Measurements from ENCODE around the gene MEF2A.

MEF2A gene

DNA sequence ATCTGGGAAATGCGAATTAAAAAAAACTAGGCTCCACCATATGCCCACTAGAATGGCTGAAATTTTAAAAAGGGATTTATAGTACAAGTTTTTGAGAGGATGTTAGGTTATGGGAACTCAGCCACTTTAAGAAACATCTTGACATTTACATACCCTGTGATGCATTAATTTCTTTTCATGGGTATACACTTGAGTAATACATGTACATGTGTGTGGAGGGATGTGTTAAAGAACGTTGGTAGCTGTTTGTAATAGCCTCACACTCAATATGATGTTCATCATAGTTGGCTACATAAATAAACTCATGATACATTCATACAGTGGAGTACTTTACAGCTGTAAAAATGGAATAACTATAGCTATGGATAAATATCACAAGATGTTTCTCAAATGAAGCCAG lies 40.9 kb downstream of the MEF2A start:
- no peak for DNase-seq (ENCODE audit: low read depth)

DNA sequence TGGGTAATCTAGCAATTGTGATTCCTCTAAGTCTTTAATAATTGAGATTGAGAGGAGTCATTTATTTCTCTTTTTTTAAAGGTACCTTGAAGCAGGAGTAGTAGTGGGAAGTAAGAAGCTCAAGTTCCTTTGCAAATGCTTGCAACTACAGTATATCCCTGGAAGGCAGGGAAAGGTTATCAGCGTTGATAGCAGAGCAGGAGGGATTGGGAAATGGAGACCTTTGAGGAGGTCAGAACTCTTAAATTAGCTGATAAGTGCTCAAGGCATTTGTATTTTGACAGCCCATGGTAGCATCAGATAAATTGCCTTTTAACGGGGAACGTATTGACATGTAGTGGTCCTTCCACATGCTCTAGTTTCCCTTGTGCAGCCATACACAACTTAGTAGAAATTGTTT lies 47.7 kb downstream of the MEF2A start:
- DNase-seq (ENCODE audit: low read depth) = no peak

DNA sequence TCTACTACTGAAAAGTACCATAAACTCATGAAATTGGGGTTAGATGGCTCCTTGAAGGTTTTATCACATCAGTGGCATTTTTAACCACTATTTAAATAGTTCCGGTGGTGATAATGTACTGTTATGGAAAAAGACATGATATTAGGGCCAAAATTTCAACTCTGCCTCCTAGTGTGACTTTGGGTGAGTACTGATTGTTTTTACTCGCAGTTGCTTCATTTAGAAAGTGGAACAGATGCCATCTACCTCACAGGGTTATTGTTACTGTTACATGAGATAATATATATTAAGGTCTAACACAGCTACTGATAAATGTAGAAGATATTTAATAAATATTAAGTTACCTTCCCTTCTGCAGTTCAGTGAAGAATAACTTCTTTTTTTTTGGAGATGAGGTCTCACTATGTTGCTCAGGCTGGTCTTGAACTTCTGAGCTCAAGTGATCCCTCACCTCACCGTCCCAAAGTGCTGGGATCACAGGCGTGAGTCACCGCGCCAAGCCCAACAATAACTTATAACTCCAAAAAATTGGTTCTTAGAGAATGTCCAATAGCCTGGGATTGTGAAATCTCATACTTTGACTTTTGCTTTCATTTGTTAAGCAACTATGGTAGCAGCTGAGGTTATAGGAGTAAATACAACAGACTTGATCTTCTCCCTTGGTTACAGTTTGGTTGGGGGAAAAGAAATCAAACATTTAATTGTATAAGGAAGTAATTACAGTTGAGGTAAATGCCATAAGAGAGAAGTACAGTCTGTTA lies 48.3 kb downstream of the MEF2A start:
- no peak for DNase-seq (ENCODE audit: low read depth)

DNA sequence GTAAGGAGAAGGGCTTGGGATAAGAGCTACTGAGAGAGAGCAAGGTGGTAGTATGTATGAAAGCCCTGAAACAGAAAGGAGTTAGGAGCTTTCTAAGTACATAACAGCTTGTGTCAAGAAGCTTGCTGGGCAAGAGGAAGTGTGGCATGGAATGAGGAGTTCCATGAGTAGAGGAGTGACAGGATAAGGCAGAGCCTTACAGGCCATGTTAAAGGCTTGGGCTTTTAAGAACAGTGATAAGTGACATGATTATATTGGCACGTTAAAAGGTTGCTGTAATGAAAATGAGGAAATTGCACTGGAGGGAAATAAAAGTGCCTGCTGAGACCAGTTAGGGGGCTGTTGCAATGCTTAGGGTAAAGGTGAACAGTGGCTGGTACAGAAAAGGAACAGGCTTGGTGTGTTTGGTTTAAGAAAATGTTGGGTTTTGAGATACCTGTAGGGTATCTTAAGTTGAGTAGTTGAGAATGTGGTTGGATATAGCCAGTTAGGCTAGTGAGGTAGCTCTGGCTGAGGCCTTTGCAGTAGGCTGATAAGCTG lies 49.0 kb downstream of the MEF2A start:
- no peak for DNase-seq (ENCODE audit: low read depth)

DNA sequence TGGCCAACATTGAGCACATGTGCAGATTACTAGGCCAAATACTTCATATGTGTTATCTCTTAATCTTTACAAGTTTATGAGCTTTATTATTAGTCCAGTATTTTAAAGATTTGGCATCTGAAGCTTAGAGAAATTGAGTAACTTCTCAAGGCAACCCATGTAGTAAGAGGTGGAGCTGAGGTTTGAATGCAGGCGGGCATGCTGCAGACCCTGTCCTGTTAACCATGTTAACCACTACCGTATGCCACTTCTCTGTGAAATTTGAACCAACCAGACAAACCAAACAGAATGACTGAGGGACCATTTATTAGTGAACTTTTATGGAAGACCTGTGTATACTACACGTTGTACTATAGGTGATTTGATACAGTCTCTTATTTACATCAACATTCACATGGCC lies 49.7 kb downstream of the MEF2A start:
- DNase-seq (ENCODE audit: low read depth) = no peak

DNA sequence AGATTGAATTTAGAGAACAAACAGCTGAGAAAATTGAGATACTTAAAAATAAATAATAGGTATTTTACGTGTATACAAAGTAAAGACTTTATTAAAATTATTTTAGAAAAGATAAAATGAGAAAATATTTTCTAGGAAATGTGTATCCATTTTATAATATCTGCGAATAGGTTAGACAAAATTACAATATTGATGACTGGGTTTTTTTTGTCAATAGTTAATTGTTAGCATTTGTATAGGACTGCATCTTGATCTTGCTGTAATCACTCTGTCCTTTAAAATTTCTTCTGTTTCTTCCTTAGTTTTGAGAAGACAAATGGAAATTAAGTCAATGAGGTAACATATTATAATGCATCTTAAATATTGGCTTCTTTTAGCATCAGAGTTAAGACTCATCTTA lies 50.3 kb downstream of the MEF2A start:
- no peak for DNase-seq (ENCODE audit: low read depth)

DNA sequence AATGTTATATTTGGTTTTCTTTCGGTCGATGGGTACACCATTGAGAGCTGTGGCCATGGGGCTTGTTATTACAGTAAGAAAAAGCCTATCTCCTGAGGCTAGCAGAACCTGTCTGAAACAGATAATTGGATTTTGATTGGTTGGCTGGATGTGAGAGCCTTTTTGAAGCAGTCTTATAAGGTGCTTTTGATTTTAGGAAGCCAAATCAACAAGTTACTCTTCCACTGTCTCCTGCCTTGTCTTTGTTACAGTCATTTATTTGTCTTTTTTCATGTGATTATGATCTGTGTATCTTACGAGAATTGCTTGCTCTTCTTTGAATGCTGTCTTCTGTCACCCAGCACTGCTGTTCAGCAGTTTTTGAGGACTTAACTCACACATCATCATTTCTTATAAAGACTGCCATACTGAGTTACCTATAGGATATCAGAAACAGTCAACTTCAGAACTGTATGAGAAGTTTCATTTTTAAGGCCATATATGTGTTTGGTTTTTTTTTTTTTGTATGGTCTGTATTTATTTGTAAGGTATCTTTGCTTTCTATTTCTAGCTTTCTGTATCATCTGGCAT lies 51.1 kb downstream of the MEF2A start:
- no peak for DNase-seq (ENCODE audit: low read depth)

DNA sequence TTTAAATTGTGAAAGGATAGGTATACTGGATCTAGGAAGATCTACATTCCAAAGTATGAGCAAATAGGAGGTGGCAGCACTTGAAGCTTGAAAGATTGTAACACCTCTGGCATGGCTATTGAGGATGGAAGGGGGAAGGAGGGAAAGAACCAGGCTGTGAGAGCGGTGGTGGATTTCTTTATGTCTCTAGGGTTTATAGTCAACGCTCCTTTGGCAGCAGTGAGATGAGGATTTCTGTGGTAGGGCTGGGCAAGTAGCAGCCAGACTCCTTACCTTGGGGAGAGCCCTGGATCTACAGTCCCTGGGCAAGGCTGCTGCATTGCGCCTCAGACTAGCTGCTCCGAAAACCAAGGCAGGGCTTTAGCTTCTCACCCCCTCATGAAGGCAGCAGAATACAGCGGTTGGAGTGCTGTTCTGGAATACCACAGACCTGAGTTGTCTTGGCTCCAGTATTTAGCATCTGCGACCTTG lies 53.2 kb downstream of the MEF2A start:
- DNase-seq (ENCODE audit: low read depth) = no peak

DNA sequence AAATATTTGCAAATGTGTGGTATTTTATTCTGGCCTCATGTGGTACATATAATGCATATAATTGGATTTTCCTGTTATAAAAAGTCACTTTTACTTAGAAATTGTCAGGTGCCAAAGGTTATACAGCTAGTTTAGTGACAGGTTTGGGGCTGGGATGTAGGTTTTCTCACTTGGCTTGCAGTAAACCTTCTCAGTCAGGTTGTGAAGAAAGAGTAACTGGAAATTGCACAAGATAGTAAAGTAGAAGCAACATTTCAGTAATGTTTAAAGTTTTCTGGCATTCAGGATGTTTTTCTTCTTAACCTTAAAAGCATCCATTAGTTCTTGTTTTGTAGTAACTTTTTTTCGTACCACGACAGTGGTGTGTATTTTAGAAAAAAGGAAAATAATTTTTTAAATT lies 53.9 kb downstream of the MEF2A start:
- DNase-seq (ENCODE audit: low read depth) = no peak

DNA sequence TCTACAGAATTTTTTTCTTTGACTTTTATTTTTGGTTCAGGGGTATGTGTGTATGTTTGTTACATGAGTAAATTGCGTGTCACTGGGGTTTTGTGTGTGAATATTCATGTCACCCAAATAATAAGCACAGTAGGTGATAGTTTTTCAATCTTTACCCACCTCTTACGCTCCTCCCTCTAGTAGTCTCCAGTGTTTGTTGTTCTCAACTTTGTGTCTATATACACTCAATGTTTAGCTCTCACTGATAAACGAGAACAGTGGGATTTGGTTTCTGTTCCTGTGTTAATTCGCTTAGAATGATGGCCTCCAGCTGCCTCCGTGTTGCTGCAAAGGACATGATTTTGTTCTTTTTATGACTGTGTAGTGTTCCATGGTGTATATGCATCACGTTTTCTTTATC lies 54.4 kb downstream of the MEF2A start:
- DNase-seq (ENCODE audit: low read depth) = no peak

DNA sequence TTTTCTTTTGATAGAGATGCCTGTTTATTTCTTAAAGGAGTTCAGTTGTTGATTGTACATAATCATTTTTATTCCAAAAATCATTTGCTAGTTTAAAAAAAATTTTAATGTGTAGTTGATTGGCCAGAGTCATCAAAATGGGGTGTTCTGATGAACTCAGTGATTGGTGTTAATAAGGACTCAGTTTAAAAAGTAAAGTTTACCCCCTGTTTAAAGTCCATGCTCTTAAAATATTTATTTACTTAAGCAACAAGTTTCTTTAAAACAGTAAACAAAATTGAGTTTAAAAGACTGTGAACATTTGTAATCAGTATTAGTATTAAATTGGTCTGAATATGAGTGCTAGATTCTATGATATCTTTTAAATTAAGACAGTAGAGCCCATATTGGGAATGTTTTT lies 56.0 kb downstream of the MEF2A start:
- no peak for DNase-seq (ENCODE audit: low read depth)

DNA sequence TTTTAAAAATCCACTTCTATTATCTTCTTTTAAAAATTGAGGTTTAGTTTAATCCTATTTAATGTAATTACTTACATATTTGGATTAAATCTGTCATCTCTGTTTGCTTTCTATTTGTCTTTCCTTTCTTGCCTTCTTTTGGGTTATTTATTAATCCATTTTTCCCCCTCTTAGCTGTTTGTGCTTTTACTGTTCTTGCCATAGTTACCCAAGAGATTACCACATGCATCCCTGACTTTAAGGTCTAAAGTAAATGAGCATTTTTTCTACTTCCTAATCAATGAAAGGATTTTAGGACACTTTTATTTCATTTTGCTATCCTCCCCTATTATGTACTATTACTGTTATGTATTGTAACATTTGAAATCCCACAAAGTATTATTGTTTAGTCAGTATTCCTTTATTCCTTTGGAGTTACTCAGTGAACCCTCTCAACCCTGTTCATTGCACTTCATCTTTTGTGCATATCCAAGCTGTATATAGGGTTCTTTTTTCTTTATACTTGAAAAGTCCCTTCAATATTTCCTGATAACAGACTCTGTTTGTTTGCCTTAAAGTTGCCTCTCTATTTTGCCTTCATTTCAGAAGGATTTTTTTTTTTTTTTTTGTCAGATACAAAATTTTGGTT lies 62.7 kb downstream of the MEF2A start:
- DNase-seq (ENCODE audit: low read depth) = no peak

DNA sequence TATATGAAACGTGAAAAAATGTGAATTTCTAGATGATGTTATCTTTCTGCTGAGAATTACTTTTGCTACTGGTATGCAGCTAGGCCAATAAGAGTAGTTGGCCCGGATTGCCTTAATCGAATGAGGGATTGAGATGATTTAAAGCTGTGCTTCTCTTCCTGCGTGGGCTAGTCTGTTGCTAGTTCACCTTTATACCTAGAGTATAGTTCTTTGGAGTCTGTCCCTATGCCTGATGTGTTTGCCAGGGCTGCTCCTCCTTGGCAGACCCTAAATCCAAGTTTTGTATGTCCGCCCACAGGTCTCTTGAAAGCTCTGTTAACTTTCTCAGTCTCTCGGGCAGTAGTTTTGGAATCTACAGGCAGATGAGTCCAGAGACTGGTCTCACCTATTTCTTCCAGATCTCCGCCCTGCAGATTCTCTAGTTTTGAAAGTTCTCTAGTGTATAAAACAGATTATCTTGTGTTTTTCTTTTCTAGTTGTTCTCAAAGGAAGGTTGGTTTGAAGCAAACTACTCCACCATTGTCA lies 64.9 kb downstream of the MEF2A start:
- no peak for DNase-seq (ENCODE audit: low read depth)

DNA sequence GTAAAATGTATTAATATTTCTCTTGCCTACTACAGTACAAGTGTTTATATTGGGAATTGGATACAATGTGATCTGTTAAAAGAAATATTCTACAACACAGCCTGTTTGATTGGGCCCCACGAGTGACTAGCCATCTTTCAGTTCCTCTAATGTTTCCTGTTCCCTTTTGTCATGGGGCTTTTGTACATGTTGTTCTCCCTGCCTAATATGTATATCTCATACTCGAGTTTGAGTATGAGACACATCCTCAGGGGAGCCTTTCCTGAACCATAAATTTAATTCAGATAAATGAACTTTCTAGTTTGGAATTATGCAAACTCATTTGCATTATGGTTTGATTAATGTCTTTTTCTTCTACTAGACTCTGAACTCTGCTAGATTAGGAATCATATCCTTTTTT lies 65.5 kb downstream of the MEF2A start:
- DNase-seq (ENCODE audit: low read depth) = no peak

DNA sequence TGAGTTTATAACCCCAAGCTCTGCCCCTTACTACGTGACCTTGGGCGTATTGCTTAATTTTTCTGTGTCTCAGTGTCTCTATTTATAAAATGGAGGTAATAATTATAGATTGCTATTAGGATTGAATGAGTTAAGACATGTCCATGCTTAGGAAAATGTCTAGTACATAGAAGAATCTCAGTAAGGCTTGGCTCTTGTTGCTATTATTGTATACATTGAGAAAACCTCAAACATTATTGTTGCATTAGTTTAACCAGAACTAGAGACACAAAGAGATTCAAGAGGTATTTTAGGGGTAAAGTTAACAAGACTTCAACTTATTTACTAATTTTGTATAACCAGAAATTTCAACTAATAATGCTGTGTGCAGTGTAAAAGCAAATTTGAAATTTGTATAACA lies 66.7 kb downstream of the MEF2A start:
- no peak for DNase-seq (ENCODE audit: low read depth)

DNA sequence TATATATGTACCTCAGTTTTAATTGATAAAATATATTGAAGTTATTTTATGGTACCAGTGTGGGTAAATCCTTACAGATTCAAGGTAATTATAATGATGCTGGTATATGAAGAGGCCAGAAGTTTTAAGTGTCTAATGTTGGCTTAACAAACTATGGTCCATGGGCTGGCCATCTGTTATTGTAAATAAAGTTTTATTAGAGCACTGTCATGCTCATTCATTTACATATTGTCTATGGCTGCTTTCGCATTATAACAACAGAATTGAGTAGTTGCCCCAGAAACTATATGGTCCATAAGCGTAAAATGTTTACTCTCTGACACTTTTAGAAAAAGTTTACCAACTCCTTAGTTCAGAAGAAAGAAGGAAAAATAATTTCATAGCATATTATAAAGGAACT lies 67.9 kb downstream of the MEF2A start:
- DNase-seq (ENCODE audit: low read depth) = no peak

DNA sequence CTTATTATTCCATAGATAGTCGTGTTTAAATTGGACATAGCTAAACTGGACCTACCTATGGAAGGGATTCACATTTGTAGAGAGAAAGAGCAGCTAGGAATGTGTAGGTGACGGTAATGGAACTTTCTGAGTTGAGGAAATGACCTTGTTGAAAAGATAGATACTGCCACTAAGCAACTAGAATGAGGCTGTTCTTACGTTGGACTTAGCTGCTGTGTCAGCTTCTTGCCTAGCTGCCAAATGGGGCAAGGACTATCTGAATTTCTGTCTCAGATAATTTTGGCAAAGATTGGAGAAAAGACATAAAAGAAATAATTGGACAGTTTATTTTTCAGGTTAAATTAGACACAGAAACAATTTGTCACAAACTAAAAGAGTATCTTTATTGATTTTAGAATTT lies 68.8 kb downstream of the MEF2A start:
- no peak for DNase-seq (ENCODE audit: low read depth)

DNA sequence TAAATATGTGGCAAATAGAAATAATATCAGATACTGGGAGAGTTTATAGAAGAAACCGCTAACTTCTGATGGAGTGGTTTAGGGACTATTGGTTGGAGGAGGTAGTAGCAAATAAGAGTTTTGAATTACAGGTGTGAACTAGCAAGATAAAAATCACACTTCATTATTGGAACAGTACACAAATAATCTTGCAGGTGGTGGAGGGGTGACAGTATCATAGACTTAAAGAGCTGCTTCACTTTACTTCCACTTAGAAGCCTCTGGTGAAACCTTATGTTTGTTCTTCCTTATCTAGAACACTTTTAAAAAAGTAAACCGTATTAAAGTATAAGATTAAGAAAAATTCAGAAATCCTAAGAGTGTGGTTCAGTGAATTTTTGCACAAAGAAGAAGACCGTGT lies 69.4 kb downstream of the MEF2A start:
- DNase-seq (ENCODE audit: low read depth) = no peak

DNA sequence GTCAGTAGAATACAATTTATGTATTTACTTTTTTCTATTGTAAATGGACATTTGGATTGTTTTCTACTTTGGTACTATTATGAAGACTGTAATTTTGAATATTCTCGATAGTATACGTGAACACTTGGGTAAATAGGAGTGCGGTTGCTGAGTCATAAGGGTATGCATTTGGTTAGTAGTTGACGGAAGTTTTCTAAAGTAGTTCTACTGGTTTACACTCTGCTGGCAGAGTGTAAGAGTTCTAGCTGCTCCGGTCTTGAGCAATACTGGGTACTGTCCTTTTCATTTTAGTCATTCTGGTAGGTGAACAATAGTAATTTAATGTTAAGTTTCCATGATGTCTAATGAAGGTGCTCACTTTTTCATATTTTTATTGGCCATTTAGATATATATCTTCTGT lies 70.0 kb downstream of the MEF2A start:
- no peak for DNase-seq (ENCODE audit: low read depth)

DNA sequence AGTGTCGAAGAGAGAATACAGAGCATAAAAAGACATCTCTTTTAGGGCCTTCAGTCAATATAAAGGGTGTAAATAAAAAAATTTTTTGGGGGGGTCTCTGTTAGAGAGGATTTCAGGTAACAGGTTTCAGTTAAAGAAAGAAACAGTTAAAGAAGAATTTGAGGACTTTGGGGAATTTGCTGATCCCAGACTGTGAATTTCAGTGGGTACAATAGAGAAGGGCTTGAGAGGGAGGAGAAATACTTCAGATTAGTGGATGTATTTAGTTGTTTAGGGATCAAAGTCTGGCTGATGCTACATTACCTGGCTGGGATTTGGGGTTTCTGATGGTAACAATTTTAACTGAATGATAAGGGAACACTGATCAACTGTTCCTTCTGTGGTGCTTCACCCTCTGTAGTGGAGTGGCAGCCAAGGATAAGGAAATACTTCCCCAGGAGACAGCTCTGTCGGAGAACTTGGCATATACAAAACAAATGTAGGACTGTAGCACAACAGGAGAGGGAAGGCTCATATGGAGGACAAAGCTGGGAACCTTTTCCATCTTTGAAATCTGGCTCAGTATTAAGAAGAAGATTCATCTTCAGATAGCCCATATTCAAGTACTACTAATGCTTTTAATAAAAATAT lies 79.2 kb downstream of the MEF2A start:
- no peak for DNase-seq (ENCODE audit: low read depth)

DNA sequence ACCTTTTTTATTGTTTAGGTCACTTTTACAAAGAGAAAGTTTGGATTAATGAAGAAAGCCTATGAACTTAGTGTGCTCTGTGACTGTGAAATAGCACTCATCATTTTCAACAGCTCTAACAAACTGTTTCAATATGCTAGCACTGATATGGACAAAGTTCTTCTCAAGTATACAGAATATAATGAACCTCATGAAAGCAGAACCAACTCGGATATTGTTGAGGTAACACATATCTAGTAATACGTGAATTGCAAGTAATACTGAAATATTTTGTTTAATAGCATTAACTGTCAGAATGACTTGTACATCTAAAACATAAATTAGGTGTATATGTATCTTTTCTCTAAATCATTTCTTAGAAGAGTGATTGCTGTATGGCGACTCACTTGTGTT lies 79.8 kb downstream of the MEF2A start:
- DNase-seq (ENCODE audit: low read depth) = no peak

DNA sequence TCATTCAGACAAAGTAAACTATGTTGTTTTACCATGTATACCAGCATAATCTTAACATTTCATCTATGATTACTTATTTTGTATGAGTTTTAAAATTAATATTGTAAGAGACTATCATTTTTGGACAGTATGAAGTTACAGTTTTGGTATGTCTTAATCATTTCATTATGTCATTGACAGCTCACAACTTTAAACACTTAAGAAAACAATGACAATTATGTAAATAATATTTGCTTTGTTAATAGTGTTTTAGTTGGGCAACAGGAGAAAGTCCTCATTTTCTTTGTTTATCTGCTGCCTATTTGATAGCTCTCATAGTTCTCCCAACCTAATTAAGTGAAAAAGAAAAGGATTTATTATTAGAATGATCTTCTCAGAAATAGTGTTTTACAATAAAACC lies 80.2 kb downstream of the MEF2A start:
- DNase-seq (ENCODE audit: low read depth) = no peak

All from stimulated activated CD4-positive, alpha-beta T cell treated with anti-CD3 and anti-CD28 coated beads, Interleukin-2, amount 100 ng/mL, for 4 hours (primary cell).